ENCODE results near the gene OR6J1. TPM values are rescaled to one million over a fixed set of nuclear protein-coding genes. Genes with fewer than 3 reads are reported as not detected.
A peak's percentile ranks its signal among the peaks of the same experiment; 100 is the strongest.

The OR6J1 gene
- total and polyA plus RNA-seq, 2 of the 8 experiments (the other 6 are each of a cell fraction or from before 2014, with no cell fraction given) = not detected

DNA sequence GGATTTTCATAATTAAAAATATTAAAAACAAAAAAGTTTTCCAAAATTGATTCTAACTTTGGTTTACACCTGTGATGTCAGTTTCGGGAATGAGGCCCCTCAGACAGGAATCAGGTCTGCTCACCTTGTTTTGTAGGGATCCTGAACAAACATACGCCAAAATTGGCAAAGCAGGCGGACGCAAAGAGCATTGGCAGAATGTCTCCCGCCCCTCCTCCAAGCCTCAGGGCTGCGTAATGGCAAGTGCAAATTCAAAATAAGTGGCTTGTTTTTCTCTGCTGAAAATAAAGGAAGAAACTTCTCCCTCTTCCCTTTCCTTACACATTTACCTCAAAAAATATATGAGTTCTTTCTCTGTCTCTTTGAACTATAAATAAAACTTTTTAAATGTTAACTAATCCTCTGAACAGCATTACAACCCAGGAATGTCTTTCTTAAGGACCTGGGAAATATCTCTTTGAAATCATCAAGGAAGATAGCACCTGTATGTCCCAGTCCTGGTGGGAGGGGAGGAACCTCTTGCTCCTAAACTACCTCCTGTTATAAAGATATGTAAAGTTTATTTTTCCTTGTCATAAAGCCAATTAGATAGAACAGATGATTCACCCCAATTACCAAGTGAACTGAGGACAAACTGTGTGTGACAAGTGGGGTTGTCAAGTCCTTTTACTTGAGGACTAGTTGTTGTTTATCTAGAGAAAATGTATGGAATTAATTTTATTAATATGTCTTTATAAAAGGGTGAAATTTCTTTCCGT is 16.5 kb downstream of the OR6J1 start:
- no peak overlapping the region for H4K5ac ChIP-seq (ENCODE audit: insufficient read length, low read depth, low read length)
- H2BK12ac ChIP-seq (ENCODE audit: low read depth, low read length) = no peak overlapping the region
- FAIRE-seq (no peak), DNase-seq (ENCODE audit: low read depth in 1 of 2, low spot score in 2 of 2) (no peak)
- no peak overlapping the region for H4K8ac ChIP-seq (ENCODE audit: extremely low read depth, insufficient read depth, low read length)
- H3K4me2 ChIP-seq (ENCODE audit: insufficient read depth in 1 of 2, low read depth in 2 of 2, low read length in 2 of 2) = no peak overlapping the region; a peak in 1 of 4 replicates
- 82% methylated on average over 7 of the region's 7 CpGs; no CpG with 5 or more reads in 1 of the 2 experiments for WGBS, 2 experiments (ENCODE audit: extremely low coverage in 1 of 2, insufficient coverage in 1 of 2, insufficient read length in 1 of 2, insufficient replicate concordance in 2 of 2, low coverage in 1 of 2, low lambda C conversion rate in 2 of 2, missing lambda C conversion rate in 1 of 2)
- no peak overlapping the region for H2BK5ac ChIP-seq (ENCODE audit: low read depth, low read length)
- no peaks in the 10 kb centered on the region for H4K20me1 ChIP-seq (replicated peaks in 1 of 2; ENCODE audit: control insufficient read depth in 1 of 2, insufficient read depth in 2 of 2, low read length in 2 of 2)
- no peak overlapping the region for H3K27ac ChIP-seq (ENCODE audit: low read depth, low read length)
- H3K9ac ChIP-seq (replicated peaks in 1 of 4; ENCODE audit: extremely low read depth in 1 of 4, low read depth in 3 of 4, low read length in 3 of 4) = no peak overlapping the region; a peak in 1 of 7 replicates
- no peak overlapping the region for H2BK120ac ChIP-seq (replicated peaks; ENCODE audit: low read depth, low read length)
- H2AFZ ChIP-seq (ENCODE audit: low read length) = 0 out of 2 replicates have a peak overlapping the region, but pooled peaks have one; percentile 85
- no peaks in the 10 kb centered on the region for H3K79me2 ChIP-seq (ENCODE audit: control insufficient read depth in 1 of 2, insufficient read depth in 2 of 2, low read length in 2 of 2)
- peaks cover 9 to 11% of the 10 kb centered on the region in 2 experiments; a peak in 2 of 4 replicates for H3K9me3 ChIP-seq (ENCODE audit: insufficient read depth in 2 of 2, low read depth in 1 of 2, low read length in 1 of 2)
- no peak overlapping the region for H3K14ac ChIP-seq (ENCODE audit: insufficient read length)
- H3K18ac ChIP-seq (ENCODE audit: extremely low read depth, low read length) = no peak overlapping the region
- H3K23me2 ChIP-seq (ENCODE audit: low read depth, low read length) = peaks cover 2% of the 10 kb centered on the region; the same call in 1 of the 2 replicates
- CTCF ChIA-PET (ENCODE audit: partially characterized antibody) = interaction anchor here (0.6 kb wide), 1 partner anchor 124 kb away, joined by 3 read pairs; no protein-coding TSS in a partner anchor
- H2BK15ac ChIP-seq (ENCODE audit: low read length) = no peak overlapping the region
- no peak overlapping the region for H4K91ac ChIP-seq (replicated peaks; ENCODE audit: insufficient read length, low read length)
- no peak overlapping the region for H3K56ac ChIP-seq (replicated peaks; ENCODE audit: insufficient read length, low read depth, low read length)
- no peak overlapping the region for H3K4me3 ChIP-seq (ENCODE audit: extremely low read depth in 1 of 4, insufficient read depth in 2 of 4, low read depth in 3 of 4, low read length in 4 of 4)
- no peak overlapping the region for H2BK20ac ChIP-seq (ENCODE audit: low read length)
- POLR2A ChIA-PET (ENCODE audit: partially characterized antibody) = no interaction called here
- H3K4me1 ChIP-seq (replicated peaks in 1 of 4; ENCODE audit: control insufficient read depth in 3 of 4, insufficient read depth in 4 of 4, low read length in 3 of 4) = peaks cover 0 to 9% (median 4%) of the 10 kb centered on the region in 4 experiments; a peak in 3 of 7 replicates
- H3K4ac ChIP-seq (replicated peaks; ENCODE audit: insufficient read length, low read depth, low read length) = no peak overlapping the region
- no peaks in the 10 kb centered on the region for H3K79me1 ChIP-seq (ENCODE audit: low read depth, low read length)
- no peaks in the 10 kb centered on the region for H3K36me3 ChIP-seq (ENCODE audit: control insufficient read depth in 2 of 4, insufficient read depth in 4 of 4, low read length in 3 of 4)
- H3K27me3 ChIP-seq (replicated peaks in 1 of 4; ENCODE audit: control insufficient read depth in 3 of 4, extremely low read depth in 1 of 4, insufficient read depth in 3 of 4, low read length in 3 of 4) = no peaks in the 10 kb centered on the region
- no peak overlapping the region for H2AK5ac ChIP-seq (ENCODE audit: low read depth, low read length)
- no peak overlapping the region for H3K23ac ChIP-seq (ENCODE audit: insufficient read length)
- TF ChIP-seq CHD1 (IDR thresholded peaks at IDR 0.05; ENCODE audit: low read depth, low read length) = no peak
- no peak for TF ChIP-seq POU5F1 (IDR thresholded peaks at IDR 0.05; ENCODE audit: low read depth, low read length)
- no peak for TF ChIP-seq NANOG (IDR thresholded peaks at IDR 0.05; ENCODE audit: insufficient read depth, low read depth, low read length, poor library complexity, severe bottlenecking)
- no peak for TF ChIP-seq TBP (IDR thresholded peaks at IDR 0.05; ENCODE audit: low read depth, low read length)
- no peak for TF ChIP-seq SAP30 (IDR thresholded peaks at IDR 0.05; ENCODE audit: insufficient read depth, insufficient replicate concordance, low read length)
- no peak for TF ChIP-seq BCL11A (IDR thresholded peaks at IDR 0.05; ENCODE audit: low read depth in 2 of 2, low read length in 2 of 2)
- no peak for TF ChIP-seq SIN3A (conservative IDR thresholded peaks at IDR 0.05 in 1 of 2, IDR thresholded peaks at IDR 0.05 in 1 of 2; ENCODE audit: low read depth in 1 of 2, low read length in 2 of 2)
